CD4-positive, alpha-beta T cell treated with Interleukin-15 for 4 hours (primary cell): ENCODE measurements around the gene CDK2.
"Not testable (repeated sequence)": the region's sequence is repeated elsewhere in the genome, so short reads cannot be mapped to it uniquely, and the experiment has no call there.

Experiments used
- DNase-seq: peaks from one replicate; pipeline ENCODE4 v3.0.0-alpha.2; 2020; ENCODE audit warnings: low spot score

CDK2 gene

GRCh38 chr12:55966408-55967281 is at the start of gene CDK2:
CDK2 (plus strand) TSS chr12:55966830; CDS start chr12:55967009, 179 bp downstream.
- DNase-seq: peak; percentile 82

- not testable (repeated sequence) for DNase-seq
These were observed 47.6 kb upstream of the CDK2 start for GRCh38 chr12:55919032-55919431.

GRCh38 chr12:55922126-55922525 is 44.5 kb upstream of the CDK2 start:
- no peak for DNase-seq

GRCh38 chr12:55923648-55924047 is 43.0 kb upstream of the CDK2 start:
- not testable (repeated sequence) for DNase-seq

GRCh38 chr12:55925371-55925770 is 41.3 kb upstream of the CDK2 start:
- DNase-seq: no peak

- no peak for DNase-seq
These were observed 40.5 kb upstream of the CDK2 start for GRCh38 chr12:55925870-55926737.

- peak; percentile 90 for DNase-seq
These were observed 39.7 kb upstream of the CDK2 start for GRCh38 chr12:55926738-55927587.

DNA sequence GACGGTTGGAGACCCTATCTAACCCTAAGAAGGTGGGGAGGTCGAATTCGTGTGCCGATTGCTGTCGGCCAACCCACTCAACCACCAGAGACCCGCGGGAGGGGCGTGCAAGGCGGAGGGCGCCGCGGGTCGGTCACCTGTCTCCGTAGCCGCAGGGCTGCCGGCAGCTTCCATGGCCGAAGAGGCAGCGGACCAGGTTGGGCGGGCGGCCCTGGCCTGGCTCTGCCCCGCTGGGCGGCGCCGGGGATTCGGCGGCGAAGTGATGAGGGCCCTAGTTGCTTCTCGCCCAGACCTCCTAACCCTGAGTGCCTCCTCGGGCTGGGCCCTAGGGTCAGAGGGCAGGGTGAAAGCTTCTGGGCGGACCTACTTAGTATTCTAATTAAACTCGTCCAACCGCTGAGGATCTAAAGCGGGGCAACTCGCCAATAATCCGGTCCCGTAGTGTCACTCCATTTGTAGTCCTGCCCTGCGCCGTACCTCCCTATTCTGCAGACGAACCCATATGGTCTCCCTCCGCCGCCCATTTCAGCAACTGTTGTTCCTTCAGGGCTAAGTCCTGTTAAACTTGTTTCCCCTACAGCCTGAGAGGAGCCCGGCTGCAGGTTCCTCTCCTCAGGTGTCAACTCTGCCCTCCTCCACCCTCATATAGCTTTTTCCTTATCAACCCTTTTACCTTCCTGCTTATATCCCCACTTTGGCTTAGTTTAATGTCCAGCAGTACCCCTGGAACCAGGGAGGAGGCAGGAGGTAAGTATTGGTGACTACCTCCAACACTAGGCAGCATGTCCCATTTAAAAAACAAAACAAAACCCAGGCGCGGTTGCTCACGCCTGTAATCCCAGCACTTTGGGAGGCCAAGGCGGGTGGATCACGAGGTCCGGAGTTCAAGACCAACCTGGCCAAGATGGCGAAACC is 38.8 kb upstream of the CDK2 start, which contains the start of gene PYM1:
TSS of gene PYM1 (minus strand) at position 307 of the 915 bp plus-strand sequence. CDS start at position 174, 133 bp downstream.
- DNase-seq: peak; percentile 76

DNA sequence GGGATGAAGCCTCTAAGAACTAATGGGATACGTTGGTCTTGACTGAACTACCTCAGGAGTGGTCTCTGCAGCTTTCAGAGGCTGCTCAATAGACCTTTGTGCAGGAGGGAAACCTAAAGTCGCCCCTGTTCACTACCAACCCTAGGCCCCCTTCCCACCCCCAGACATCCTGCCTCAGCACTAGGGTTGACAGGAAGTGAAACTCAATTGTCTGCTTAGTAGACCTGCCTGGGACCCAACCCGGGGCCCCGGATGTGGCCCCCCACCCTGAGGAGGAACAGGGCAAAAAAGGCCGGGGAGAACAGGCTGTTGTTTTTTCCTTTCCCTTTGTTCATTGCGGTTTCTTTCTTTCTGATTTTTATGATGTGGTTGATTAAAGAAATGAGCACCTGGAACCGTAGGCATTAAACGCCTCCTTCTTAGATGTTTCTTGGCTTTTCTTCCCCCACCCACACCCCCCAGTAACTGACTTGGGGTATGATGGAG is 37.3 kb upstream of the CDK2 start:
- DNase-seq: peak; percentile 90

DNA sequence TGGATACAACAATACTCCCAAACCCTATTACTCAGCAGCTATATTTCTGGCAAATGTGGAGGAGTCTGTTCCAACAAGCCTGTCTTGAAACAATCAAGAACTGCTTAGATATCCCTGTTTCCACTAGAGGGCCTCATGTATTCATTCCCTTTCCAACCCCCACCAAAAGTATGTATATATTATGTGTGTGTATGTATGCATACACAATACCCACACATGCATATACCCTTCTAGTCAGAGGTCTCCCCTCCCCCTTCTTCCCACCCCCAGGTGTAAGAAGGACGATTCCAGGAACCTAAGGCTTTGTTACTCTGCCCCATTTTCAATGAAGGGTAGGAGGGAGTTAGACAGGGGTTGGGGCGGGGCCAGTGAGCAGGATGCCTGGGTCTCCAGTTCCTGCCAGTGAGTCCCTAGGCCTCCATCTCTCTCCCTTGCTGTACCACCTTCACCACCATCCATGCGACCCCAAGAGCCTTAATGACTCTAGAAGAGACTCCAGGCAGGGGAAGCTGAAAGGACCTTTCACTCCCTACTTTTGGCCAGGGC is 35.8 kb upstream of the CDK2 start, which contains the start of gene DGKA:
TSS of gene DGKA (plus strand) at position 392 of the 546 bp plus-strand sequence. CDS start 5,342 bp downstream, outside the sequence.
- DNase-seq: peak; percentile 87

DNA sequence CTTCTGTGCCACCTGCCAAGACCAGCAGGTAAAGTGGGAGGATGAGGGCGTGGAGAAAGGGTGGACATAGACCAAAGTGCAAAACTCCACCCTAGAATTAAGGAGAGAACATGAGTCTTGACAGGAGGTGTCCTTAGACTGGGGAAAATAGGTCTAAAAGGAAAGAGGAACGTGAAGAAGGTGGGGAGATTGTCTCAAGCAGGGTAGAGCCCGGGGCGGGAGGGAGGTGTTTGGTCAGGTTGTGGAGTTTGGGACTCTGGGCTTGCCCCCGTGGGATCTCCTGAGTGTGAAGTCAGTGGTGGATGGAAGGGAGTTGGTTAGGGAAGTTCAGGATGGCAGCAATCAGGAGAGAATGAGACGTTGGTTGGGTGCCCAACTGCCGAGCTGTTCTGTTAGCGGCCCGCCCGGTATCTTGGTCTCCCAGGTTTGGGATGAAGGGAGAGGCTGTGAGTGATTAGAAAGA is 35.3 kb upstream of the CDK2 start:
- DNase-seq: no peak

DNA sequence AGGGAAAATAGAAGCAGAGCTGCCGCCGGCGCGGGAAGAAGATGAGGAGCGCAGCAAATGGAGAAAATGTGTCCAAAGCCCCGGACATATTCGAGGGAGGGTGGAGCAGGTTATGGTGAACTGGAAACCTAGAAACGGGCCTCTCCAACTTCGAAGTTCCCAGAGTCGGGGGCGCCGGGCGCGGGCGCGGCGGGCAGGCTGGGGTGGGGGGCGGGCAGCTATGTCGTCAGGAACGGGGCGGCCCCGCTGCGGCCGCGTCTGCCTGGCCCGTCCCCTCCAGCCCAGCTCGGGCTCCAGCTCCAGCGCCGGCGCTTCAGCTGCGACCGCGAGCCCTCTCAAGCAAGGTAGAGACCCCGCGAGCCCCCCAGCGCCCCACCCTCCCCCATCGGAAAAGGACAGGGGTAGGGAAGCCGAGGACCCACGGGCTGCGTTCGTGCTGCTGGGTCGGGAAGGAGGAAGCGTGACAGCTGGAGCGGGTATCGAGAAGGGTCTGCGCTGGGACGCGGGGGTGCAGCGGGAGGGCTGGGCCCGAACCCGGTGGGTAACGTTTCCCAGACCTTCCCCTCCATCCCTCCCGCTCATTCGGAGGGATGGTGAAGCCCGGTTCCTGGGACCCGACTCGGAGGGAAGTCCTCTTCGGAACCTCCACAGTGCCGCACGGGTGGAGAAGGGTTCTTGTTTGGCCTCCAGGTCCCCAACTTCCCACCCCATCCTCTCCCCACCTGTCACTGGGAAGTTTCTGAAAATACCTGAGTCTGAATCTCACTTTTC is 34.7 kb upstream of the CDK2 start:
- DNase-seq: no peak

DNA sequence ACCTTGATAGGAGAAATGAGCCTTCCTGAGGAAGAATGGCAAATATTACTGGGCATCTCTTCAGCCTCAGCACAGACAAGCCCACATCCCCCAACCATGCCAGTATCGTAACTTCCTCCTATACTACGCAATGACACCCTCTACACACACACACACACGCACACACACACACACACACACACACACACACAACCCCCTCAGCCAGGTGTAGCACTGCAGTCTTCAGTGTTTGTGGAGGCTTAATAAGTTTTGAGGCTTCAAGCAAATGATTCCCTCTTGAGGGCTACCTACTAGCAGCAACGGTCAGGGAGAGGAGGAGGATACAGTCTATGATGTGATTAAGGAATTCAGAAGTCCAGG is 34.1 kb upstream of the CDK2 start:
- peak; percentile 58 for DNase-seq

- DNase-seq: peak; percentile 37
These were observed 33.3 kb upstream of the CDK2 start for GRCh38 chr12:55933169-55933798.

DNA sequence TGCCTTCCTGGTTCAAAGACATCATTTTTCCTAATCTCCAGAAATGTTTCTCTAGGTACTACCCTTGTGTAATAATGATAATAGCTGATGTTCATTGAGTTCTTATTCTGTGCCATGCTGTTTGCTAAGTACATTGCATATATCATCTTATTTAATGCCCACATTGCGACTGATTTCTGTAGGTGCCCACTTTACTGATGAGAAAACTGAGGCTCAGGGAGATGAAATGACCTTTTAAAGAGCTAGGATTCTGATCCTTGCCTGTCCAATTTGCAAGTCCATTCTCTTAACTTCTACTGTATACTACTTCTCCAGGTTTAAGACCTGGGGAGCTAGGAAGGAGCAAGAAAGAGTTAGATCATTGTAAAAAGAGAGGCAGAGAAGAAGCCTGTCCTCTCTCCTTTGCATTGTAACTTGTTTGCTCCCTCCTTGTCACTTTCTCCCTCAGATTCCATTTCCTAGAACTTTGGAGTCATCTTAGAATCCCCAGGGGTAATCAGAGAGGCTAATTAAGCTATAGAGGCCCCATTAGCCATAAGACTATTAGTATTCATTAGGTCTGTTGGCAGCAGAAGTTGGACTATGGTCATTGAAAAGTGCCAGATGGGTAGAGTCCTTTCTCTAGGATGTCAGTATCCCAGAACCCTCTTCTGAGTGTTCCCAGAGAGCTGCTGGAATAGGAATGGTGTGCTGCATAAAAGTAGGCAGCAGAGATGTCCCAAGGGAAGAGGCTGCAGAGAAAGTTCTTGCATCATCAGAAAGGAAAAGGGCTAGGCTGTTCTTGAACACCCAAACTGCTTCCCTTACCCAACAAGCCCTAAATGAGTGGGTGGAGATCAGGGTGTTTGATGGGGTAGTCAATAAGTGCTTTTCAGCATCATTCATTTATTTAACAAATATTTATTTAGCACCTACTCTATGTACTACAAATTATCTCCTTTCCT is 32.6 kb upstream of the CDK2 start:
- no peak for DNase-seq

DNA sequence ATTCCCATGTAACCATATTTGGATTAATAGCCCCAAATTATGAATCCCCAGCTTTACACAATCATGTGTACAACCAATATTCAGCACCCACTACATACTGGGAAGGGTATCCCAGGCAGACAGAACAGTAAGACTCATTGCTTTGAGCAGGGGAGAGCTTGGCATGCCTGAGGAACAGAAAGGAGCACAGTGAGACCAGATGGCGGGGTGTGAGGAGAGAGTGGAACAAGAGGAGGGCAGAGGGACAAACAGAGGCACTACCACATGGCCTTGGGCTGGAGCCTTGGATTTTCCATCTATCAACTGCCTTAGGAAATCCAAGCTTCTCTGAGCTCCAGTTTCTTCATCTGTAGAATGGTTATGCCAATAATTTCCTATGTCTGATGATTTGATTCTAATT is 31.9 kb upstream of the CDK2 start:
- DNase-seq: no peak

DNA sequence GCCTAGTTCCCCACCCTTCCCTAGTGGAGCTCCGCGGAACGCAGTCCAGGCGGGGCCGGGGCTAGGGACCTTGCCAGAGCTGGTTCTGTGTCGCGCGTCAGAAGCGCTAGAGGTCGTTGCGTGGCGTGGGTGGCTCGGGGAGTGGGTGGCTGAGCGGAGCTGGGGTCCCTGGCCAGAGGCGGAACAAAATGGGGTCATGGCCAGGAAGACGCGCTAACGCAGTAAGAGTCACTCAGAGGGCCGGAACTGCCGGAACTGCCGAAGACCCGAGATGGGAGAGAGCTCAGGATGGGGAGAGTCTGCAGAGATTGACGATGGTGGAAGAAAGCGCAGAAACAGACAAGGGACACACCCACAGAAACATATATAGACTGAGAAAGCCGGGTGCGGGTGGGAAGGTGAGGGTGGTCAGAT is 30.9 kb upstream of the CDK2 start:
- no peak for DNase-seq

GRCh38 chr12:55937981-55938380 is 28.6 kb upstream of the CDK2 start:
- DNase-seq: no peak
